ENCODE results near the gene KCNG1.

The KCNG1 gene

DNA sequence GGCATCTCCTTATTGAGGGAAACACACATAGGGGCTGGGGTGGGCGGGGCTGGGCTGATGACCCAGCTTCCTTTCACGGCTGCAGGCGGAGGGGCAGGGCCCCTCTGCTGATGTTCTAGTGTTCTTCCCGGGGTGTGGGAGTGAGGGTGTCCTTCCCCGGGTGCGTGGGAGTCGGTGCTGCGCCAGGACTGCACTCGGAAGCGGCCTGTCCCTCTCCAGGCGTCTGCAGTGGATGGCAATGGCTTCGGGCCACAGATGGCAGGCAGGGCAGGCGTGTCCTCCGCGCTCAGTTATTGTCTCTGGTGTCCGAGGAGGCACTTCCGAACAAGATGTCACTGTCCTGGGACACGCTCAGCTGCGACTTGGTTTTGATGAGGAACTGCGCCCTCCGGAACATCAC is 19.2 kb downstream of the KCNG1 start:
- Histone ChIP-seq H3K27ac (ENCODE audit: insufficient read depth, low read depth, low read length, poor library complexity, severe bottlenecking) (no peak overlapping the region), H3K36me3 (ENCODE audit: control insufficient read depth, insufficient read depth, low read length) (no peaks in the 10 kb centered on the region), H3K4me1 (ENCODE audit: control insufficient read depth, insufficient read depth, low read length) (peaks cover 10% of the 10 kb centered on the region), H3K9me3 (ENCODE audit: control insufficient read depth, low read length) (no peaks in the 10 kb centered on the region), H3K4me3 (ENCODE audit: insufficient read depth, low read depth, low read length) (no peak overlapping the region), H3K27me3 (ENCODE audit: control insufficient read depth, insufficient read depth, low read length, poor library complexity, severe bottlenecking) (no peaks in the 10 kb centered on the region)
- 82 to 84% methylated on average over 21 of the region's 21 CpGs for WGBS, 2 experiments

DNA sequence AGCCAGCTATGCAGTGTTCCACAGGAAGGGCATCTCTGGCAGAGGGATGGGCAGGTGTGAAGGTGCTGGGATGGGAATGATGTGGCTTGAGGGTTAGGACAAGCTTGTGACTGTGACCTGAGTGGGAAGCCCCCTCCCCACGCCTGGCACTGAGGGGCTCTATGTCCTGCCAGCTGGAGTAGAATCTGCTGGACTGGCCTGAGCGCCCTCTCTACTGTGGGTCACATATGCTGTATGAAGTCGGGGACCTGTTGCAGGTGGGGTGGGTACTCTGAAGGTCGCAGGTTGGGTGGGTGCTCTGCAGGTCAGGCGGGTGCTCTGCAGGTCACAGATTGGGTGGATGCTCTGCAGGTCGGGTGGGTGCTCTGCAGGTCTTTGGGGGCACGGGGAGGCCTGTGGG is 20.3 kb downstream of the KCNG1 start:
- Histone ChIP-seq H3K27me3 (ENCODE audit: control insufficient read depth, insufficient read depth, low read length, poor library complexity, severe bottlenecking) (no peaks in the 10 kb centered on the region), H3K27ac (ENCODE audit: insufficient read depth, low read depth, low read length, poor library complexity, severe bottlenecking) (no peak overlapping the region), H3K4me3 (ENCODE audit: insufficient read depth, low read depth, low read length) (no peak overlapping the region), H3K9me3 (ENCODE audit: control insufficient read depth, low read length) (no peaks in the 10 kb centered on the region), H3K4me1 (ENCODE audit: control insufficient read depth, insufficient read depth, low read length) (peaks cover 10% of the 10 kb centered on the region), H3K36me3 (ENCODE audit: control insufficient read depth, insufficient read depth, low read length) (no peaks in the 10 kb centered on the region)
- 92% methylated on average over 7 of the region's 7 CpGs for WGBS, 2 experiments

DNA sequence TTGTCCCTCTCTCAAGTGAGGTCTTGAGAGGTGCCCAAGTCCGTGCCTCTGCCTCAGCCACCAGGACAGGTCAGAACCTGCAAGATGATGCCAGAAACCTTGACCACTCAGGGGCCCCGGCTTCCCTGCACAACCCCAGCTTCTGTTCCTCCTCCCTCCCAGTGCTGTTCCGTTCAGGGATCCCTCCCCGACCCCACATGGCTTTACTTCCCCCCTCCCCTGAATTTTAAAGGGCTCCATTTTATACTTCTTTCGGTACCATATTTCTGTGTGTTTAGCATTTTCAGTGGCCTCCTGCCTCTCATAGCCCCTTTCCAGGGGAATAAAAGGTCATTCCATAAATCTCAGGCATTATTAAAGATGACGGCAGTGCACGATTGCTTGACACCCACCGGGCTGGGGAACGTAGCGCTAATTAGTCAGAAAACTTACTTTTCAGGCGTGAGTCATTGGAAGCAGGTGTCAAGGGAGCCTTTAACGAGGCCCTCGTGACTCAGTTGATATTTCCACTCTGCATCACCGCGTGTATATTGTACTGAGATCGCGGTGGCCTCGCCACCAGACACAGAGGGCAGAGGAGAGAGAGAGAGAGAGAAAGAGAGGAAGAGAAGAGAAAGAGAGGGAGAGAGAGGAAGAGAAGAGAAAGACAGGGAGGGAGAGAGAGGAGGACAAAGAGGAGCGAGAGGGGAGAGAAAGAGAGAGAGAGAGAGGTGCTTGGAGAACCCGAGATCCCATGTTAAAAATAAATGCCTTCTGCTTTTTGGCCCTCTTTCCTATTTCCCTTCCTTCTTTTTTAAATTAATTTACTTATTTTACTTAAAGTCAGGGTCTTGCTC is 21.3 kb downstream of the KCNG1 start:
- H3K4me1 ChIP-seq (ENCODE audit: control insufficient read depth, insufficient read depth, low read length) = peaks cover 10% of the 10 kb centered on the region
- WGBS, 2 experiments = 94 to 95% methylated on average over 19 to 20 of the region's 20 CpGs
- H3K4me3 ChIP-seq (ENCODE audit: insufficient read depth, low read depth, low read length) = no peak overlapping the region

DNA sequence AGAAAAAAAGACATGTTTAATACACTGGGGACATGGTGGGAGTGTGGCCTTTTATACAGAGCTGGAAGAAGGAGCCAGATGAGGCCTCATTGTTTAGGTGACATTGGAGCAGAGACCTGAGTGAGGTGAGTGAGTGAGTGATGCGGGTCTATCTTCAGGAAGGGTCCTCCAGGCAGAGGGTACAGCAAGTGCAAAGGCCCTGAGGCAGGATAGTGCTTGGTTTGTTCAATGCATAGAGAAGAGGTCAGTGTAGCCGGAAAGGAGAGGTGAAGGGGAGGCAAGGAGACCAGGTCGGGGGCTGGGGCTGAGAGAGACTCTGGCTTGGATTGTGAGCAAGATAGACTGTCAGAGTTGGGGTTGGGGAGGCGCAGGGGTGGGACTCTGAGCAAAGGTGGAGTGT is 23.6 kb downstream of the KCNG1 start:
- 94 to 96% methylated on average over 4 of the region's 4 CpGs for WGBS, 2 experiments
- H3K27ac ChIP-seq (ENCODE audit: insufficient read depth, low read depth, low read length, poor library complexity, severe bottlenecking) = no peak overlapping the region
- no peaks in the 10 kb centered on the region for H3K9me3 ChIP-seq (ENCODE audit: control insufficient read depth, low read length)
- peaks cover 7% of the 10 kb centered on the region for H3K4me1 ChIP-seq (ENCODE audit: control insufficient read depth, insufficient read depth, low read length)
- no peak overlapping the region for H3K4me3 ChIP-seq (ENCODE audit: insufficient read depth, low read depth, low read length)
- no peaks in the 10 kb centered on the region for H3K27me3 ChIP-seq (ENCODE audit: control insufficient read depth, insufficient read depth, low read length, poor library complexity, severe bottlenecking)
- H3K36me3 ChIP-seq (ENCODE audit: control insufficient read depth, insufficient read depth, low read length) = no peaks in the 10 kb centered on the region

More for the DNA sequence above, 21.3 kb downstream of the KCNG1 start:
- no peaks in the 10 kb centered on the region for H3K36me3 ChIP-seq (ENCODE audit: control insufficient read depth, insufficient read depth, low read length)
- H3K27ac ChIP-seq (ENCODE audit: insufficient read depth, low read depth, low read length, poor library complexity, severe bottlenecking) = no peak overlapping the region
- no peaks in the 10 kb centered on the region for H3K9me3 ChIP-seq (ENCODE audit: control insufficient read depth, low read length)
- no peaks in the 10 kb centered on the region for H3K27me3 ChIP-seq (ENCODE audit: control insufficient read depth, insufficient read depth, low read length, poor library complexity, severe bottlenecking)

DNA sequence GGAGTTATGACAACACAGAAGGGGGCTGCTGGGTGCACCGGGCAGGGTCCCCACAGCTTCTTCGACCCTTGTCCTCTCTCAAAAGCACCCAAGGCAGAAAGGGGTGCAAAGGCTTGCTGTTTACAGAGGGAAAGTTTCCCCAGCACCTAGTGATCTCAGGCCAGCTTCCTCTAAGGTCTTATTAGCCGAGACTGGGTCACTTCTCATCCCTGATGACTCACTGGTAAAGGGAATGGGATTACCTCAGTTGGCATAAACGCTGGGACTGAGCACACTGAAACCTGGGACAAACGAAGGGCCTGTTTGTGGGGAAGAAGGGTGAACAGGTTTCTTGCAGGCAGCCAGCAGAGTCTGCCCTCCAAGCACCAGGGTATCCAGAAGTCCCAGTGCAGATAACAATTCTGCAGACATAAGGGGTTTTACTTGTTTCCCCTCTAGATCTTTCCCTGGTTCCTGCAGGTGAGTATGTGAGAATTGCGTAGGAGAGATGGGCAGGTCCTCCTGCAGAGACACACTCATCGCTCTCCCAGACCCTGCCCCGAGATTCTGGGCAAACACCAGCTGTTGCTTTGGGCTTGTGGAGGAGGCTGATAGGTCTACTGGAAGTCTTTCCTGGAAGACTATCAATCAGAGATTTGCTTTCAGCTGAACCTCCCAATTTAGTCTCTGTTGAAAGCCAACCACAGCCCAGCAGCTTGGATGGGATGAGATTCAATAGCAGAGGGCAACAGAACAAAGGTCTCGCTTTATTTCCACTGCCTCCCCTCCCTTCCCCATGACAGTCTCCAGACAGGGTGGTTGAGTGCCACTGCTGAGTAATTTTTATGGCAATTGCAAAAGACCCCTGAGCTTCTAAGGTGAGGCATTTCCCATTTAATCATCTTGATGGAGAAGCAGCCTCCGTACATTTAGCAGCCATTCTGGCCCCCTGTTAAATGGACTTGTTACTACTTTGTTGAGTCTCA is 25.7 kb downstream of the KCNG1 start:
- Histone ChIP-seq H3K27ac (ENCODE audit: insufficient read depth, low read depth, low read length, poor library complexity, severe bottlenecking) (no peak overlapping the region), H3K27me3 (ENCODE audit: control insufficient read depth, insufficient read depth, low read length, poor library complexity, severe bottlenecking) (no peaks in the 10 kb centered on the region), H3K9me3 (ENCODE audit: control insufficient read depth, low read length) (no peaks in the 10 kb centered on the region), H3K4me1 (ENCODE audit: control insufficient read depth, insufficient read depth, low read length) (no peaks in the 10 kb centered on the region), H3K4me3 (ENCODE audit: insufficient read depth, low read depth, low read length) (no peak overlapping the region), H3K36me3 (ENCODE audit: control insufficient read depth, insufficient read depth, low read length) (no peaks in the 10 kb centered on the region)
- 82 to 84% methylated on average over 10 of the region's 10 CpGs for WGBS, 2 experiments

DNA sequence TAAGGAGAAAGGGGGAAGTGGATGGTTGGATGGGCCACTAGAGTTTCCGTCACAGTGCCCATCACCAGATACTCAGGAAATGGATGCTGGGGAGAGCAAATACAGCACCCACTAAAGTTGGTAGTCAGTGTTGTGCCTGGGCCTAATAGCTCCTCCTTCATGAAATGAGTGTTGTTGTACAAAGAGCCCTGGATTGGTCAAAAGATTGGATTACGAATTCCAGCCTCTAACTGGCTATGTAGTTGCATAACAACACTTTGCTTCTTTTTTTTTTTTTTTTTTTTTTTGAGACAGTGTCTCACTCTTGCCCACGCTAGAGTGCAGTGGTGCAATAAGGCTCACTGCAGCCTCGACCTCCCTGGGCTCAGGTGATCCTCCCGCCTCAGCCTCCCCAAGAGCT is 27.4 kb downstream of the KCNG1 start:
- WGBS, 2 experiments = 93 to 97% methylated on average over 5 of the region's 5 CpGs
- Histone ChIP-seq H3K36me3 (ENCODE audit: control insufficient read depth, insufficient read depth, low read length) (no peaks in the 10 kb centered on the region), H3K27ac (ENCODE audit: insufficient read depth, low read depth, low read length, poor library complexity, severe bottlenecking) (no peak overlapping the region), H3K4me3 (ENCODE audit: insufficient read depth, low read depth, low read length) (no peak overlapping the region), H3K9me3 (ENCODE audit: control insufficient read depth, low read length) (no peaks in the 10 kb centered on the region), H3K4me1 (ENCODE audit: control insufficient read depth, insufficient read depth, low read length) (no peaks in the 10 kb centered on the region), H3K27me3 (ENCODE audit: control insufficient read depth, insufficient read depth, low read length, poor library complexity, severe bottlenecking) (no peaks in the 10 kb centered on the region)

DNA sequence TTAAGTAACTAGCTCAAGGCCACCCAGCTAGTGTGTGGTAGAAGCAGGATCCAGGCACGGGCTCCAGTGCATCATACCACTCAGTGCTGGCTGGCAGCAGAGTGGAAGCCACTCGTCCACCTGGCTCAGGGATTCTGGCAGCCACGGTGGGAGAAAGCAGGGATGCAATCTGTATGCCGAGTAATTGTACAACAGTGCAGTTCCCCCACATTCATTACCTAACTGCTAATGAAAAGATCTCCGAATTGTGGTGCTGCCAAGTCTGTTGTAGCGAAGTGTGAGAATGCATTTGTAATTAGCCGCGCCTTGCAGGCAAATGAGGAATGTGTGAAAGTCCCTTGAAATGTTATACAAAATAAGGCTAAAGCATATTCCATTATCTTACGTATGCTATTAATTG is 29.0 kb downstream of the KCNG1 start:
- H3K9me3 ChIP-seq (ENCODE audit: control insufficient read depth, low read length) = no peaks in the 10 kb centered on the region
- no peak overlapping the region for H3K27ac ChIP-seq (ENCODE audit: insufficient read depth, low read depth, low read length, poor library complexity, severe bottlenecking)
- H3K4me3 ChIP-seq (ENCODE audit: insufficient read depth, low read depth, low read length) = no peak overlapping the region
- no peaks in the 10 kb centered on the region for H3K4me1 ChIP-seq (ENCODE audit: control insufficient read depth, insufficient read depth, low read length)
- no peaks in the 10 kb centered on the region for H3K27me3 ChIP-seq (ENCODE audit: control insufficient read depth, insufficient read depth, low read length, poor library complexity, severe bottlenecking)
- WGBS, 2 experiments = 93 to 96% methylated on average over 6 to 9 of the region's 9 CpGs
- no peaks in the 10 kb centered on the region for H3K36me3 ChIP-seq (ENCODE audit: control insufficient read depth, insufficient read depth, low read length)

DNA sequence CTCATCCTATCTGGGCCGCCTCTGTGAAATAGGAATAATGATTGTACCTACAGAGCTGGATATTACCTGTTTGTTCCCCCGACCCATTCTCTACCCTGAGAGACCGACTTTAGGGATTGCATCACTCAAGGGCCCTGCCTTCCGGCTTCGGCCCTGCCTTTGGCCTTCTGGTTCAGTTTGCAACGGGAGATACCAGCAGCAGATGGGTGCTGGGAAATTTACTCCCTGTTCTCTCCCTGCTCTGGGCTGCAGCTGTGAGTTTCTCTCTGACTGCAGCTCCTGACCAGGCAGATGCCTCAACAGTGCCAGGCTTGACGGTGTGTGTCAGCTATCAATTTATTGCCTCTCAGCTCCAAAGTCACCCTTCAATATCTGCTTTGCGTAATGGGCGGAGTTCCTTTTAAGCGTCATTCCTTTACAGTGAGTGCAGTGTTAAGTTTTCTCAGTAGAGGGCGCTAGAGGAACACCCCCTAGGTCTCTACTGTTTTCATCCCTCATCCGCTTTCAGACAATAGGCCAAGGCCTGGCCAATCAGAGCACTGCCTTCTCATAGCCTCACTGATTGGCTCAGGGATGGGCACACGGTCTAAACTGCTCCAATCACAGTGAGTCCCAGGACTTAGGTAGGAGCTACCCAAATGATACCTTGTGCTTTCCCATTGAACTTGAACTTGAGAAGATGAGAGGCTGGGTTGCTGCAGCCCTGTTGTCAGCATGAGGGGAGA is 30.0 kb downstream of the KCNG1 start:
- Histone ChIP-seq H3K27me3 (ENCODE audit: control insufficient read depth, insufficient read depth, low read length, poor library complexity, severe bottlenecking) (no peaks in the 10 kb centered on the region), H3K36me3 (ENCODE audit: control insufficient read depth, insufficient read depth, low read length) (no peaks in the 10 kb centered on the region), H3K27ac (ENCODE audit: insufficient read depth, low read depth, low read length, poor library complexity, severe bottlenecking) (no peak overlapping the region), H3K4me3 (ENCODE audit: insufficient read depth, low read depth, low read length) (no peak overlapping the region), H3K9me3 (ENCODE audit: control insufficient read depth, low read length) (no peaks in the 10 kb centered on the region), H3K4me1 (ENCODE audit: control insufficient read depth, insufficient read depth, low read length) (no peaks in the 10 kb centered on the region)
- WGBS, 2 experiments = 42 to 45% methylated on average over 13 of the region's 13 CpGs

DNA sequence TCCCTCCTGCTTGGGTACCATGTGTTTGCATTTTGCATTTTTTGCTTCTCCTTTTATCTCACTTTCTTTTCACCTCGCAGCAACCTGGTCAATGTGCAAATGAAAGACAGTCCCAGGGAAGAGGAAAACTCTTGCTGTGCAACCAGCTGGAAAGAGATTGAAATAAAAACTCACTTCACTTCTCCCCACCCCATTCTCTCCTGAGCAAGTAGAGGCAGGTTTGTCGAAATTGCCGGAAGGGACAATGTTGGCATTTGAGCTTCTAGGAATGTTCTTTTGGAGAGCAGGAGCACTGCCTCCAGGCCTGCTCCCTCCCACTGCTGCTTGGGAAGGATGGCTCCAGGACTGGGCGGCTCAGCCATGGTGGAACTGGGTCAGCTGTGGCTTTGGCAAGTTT is 30.6 kb downstream of the KCNG1 start:
- H3K36me3 ChIP-seq (ENCODE audit: control insufficient read depth, insufficient read depth, low read length) = no peaks in the 10 kb centered on the region
- WGBS, 2 experiments = 30 to 31% methylated on average over 4 of the region's 4 CpGs
- H3K27ac ChIP-seq (ENCODE audit: insufficient read depth, low read depth, low read length, poor library complexity, severe bottlenecking) = no peak overlapping the region
- no peaks in the 10 kb centered on the region for H3K27me3 ChIP-seq (ENCODE audit: control insufficient read depth, insufficient read depth, low read length, poor library complexity, severe bottlenecking)
- H3K9me3 ChIP-seq (ENCODE audit: control insufficient read depth, low read length) = no peaks in the 10 kb centered on the region
- H3K4me3 ChIP-seq (ENCODE audit: insufficient read depth, low read depth, low read length) = no peak overlapping the region
- no peaks in the 10 kb centered on the region for H3K4me1 ChIP-seq (ENCODE audit: control insufficient read depth, insufficient read depth, low read length)

DNA sequence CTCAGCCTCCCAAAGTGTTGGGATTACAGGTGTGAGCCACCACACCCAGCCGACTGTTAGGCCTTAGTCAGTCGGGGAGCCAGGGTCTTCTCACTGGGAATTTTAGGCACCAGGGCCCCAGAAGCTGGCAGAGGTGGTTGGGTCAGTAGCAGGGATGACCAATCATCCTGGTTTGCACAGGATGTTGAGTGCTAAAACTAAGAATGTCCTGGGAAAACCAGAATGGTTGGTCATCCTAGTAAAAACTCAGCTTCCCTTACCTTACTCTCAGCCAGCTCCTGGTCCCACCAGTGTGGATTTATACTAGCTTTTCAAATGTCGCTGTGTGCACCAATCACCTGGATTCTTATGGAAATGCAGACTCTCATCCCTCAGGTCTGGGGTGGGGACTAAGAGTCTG is 31.8 kb downstream of the KCNG1 start:
- H3K4me1 ChIP-seq (ENCODE audit: control insufficient read depth, insufficient read depth, low read length) = no peaks in the 10 kb centered on the region
- WGBS, 2 experiments = 83 to 89% methylated on average over 3 of the region's 3 CpGs
- H3K27me3 ChIP-seq (ENCODE audit: control insufficient read depth, insufficient read depth, low read length, poor library complexity, severe bottlenecking) = no peaks in the 10 kb centered on the region
- no peaks in the 10 kb centered on the region for H3K9me3 ChIP-seq (ENCODE audit: control insufficient read depth, low read length)
- H3K36me3 ChIP-seq (ENCODE audit: control insufficient read depth, insufficient read depth, low read length) = no peaks in the 10 kb centered on the region
- no peak overlapping the region for H3K4me3 ChIP-seq (ENCODE audit: insufficient read depth, low read depth, low read length)
- H3K27ac ChIP-seq (ENCODE audit: insufficient read depth, low read depth, low read length, poor library complexity, severe bottlenecking) = no peak overlapping the region
